ENCODE measurements around the gene HOXC5.

Gene HOXC5

GRCh38 chr12:54007538-54008259, 25.2 kb upstream of the HOXC5 start:
- no peak for DNase-seq (ENCODE audit: low spot score)
- TF ChIP-seq, protein P1, sequence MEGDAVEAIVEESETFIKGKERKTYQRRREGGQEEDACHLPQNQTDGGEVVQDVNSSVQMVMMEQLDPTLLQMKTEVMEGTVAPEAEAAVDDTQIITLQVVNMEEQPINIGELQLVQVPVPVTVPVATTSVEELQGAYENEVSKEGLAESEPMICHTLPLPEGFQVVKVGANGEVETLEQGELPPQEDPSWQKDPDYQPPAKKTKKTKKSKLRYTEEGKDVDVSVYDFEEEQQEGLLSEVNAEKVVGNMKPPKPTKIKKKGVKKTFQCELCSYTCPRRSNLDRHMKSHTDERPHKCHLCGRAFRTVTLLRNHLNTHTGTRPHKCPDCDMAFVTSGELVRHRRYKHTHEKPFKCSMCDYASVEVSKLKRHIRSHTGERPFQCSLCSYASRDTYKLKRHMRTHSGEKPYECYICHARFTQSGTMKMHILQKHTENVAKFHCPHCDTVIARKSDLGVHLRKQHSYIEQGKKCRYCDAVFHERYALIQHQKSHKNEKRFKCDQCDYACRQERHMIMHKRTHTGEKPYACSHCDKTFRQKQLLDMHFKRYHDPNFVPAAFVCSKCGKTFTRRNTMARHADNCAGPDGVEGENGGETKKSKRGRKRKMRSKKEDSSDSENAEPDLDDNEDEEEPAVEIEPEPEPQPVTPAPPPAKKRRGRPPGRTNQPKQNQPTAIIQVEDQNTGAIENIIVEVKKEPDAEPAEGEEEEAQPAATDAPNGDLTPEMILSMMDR (IDR thresholded peaks at IDR 0.05; ENCODE audit: borderline replicate concordance, control extremely low read depth, extremely low read depth, insufficient read depth, missing control alignments): no peak
- in situ Hi-C loops (cut with MboI; ENCODE audit: low sequenced_read_pairs, unreplicated experiment): no loop called here

DNA sequence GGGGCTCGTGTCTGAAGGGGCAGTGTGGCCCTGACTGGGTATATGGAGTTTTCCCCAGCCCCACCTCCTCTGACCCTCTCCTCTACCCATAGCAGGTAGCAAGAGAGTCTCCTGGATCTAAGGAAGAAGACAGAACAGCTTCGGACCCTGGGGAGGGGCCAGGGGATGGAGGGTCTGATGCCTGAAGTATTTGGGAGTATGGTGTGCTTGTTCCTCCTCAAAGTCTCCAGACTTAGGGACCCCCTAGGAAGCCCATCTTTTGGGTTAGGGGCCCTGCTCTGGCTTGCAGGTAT, 24.6 kb upstream of the HOXC5 start:
- in situ Hi-C loops (cut with MboI; ENCODE audit: low sequenced_read_pairs, unreplicated experiment): no loop called here
- no peak for DNase-seq (ENCODE audit: low spot score)

DNA sequence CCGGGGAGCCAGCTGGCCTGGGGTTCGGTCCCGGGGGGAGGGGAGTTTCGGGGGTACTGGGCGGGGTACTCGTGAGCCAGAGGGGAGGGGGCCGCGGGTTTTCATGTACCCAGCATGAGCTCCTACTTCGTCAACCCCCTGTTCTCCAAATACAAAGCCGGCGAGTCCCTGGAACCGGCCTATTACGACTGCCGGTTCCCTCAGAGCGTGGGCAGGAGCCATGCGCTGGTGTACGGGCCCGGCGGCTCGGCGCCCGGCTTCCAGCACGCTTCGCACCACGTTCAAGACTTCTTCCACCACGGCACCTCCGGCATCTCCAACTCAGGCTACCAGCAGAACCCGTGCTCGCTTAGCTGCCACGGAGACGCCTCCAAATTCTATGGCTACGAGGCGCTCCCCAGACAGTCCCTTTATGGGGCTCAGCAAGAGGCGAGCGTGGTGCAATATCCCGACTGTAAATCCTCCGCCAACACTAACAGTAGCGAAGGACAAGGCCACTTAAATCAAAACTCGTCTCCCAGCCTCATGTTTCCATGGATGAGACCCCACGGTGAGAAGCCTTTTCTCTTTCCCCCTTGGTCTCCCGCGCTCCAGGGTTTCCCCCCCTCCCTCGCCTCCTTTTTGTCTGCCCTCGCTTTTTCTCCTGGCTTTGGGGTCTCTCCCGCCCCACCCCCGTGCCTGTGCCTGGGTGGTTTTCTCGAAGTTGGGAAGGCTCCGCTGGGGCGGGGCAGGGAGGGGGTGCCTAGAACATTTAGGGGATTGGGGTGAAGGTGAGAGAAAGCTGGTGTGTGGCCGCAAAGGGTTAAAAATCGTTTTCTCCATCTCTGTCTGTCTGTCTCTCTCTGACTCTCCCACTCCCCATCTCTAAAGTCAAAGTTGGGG, 23.4 kb upstream of the HOXC5 start:
- in situ Hi-C loops (cut with MboI; ENCODE audit: low sequenced_read_pairs, unreplicated experiment): no loop called here
- no peak for DNase-seq (ENCODE audit: low spot score)
- TF ChIP-seq, protein P1 (IDR thresholded peaks at IDR 0.05; ENCODE audit: borderline replicate concordance, control extremely low read depth, extremely low read depth, insufficient read depth, missing control alignments): no peak

More for the DNA sequence above, 24.6 kb upstream of the HOXC5 start:
- TF ChIP-seq, protein P1 (IDR thresholded peaks at IDR 0.05; ENCODE audit: borderline replicate concordance, control extremely low read depth, extremely low read depth, insufficient read depth, missing control alignments): no peak

- no peak for DNase-seq (ENCODE audit: low spot score)
- in situ Hi-C loops (cut with MboI; ENCODE audit: low sequenced_read_pairs, unreplicated experiment): no loop called here
- TF ChIP-seq, protein P1 (IDR thresholded peaks at IDR 0.05; ENCODE audit: borderline replicate concordance, control extremely low read depth, extremely low read depth, insufficient read depth, missing control alignments): no peak
These were observed 22.5 kb upstream of the HOXC5 start for GRCh38 chr12:54010053-54010971.

GRCh38 chr12:54010972-54011664, 21.7 kb upstream of the HOXC5 start:
- TF ChIP-seq, protein P1 (IDR thresholded peaks at IDR 0.05; ENCODE audit: borderline replicate concordance, control extremely low read depth, extremely low read depth, insufficient read depth, missing control alignments): no peak
- no peak for DNase-seq (ENCODE audit: low spot score)
- in situ Hi-C loops (cut with MboI; ENCODE audit: low sequenced_read_pairs, unreplicated experiment): no loop called here
